Left lobe of liver (tissue), 2 donors: ENCODE data around the gene TYK2. TPM values are rescaled to one million over a fixed set of nuclear protein-coding genes. Genes with fewer than 3 reads are reported as not detected.
"Not testable (repeated sequence)": the region's sequence is repeated elsewhere in the genome, so short reads cannot be mapped to it uniquely, and the experiment has no call there.

Experiments
- ATAC-seq: fragments of 200-7000 bp; cut with Tn5 transposase; one replicate; pipeline ENCODE4 v1.9.1; 2020; ENCODE audit warnings: mild to moderate bottlenecking, moderate library complexity
- DNase-seq: peaks from one replicate; pipeline ENCODE4 v3.0.0-alpha.2; 2020; ENCODE audit warnings: low spot score
- total RNA-seq: library from RNA; stranded (reverse); gene quantifications from one replicate; pipeline ENCODE4 v1.2.1, GENCODE V29; 2021
- donor health status: DM: no; HTN: no; CAD: no; lungs with moderate emphysema.
- donor health status: DM: no; HTN: yes; CAD: no.

Gene TYK2
- 78.8 TPM for total RNA-seq

- DNase-seq (peak; percentile 97), ATAC-seq (peak; percentile 97)
These were observed at the start of gene TYK2 for GRCh38 chr19:10380313-10381102. TYK2 (minus strand) TSS chr19:10380572; CDS start chr19:10378406, 2,166 bp downstream.

- DNase-seq = no peak
These were observed 48.6 kb upstream of the TYK2 start for GRCh38 chr19:10428996-10429381.

GRCh38 chr19:10427169-10427568, 46.8 kb upstream of the TYK2 start:
- DNase-seq = no peak
- no peak for ATAC-seq

More at GRCh38 chr19:10428996-10429381, 48.6 kb upstream of the TYK2 start:
- no peak for ATAC-seq

GRCh38 chr19:10424011-10424637, 43.8 kb upstream of the TYK2 start:
- ATAC-seq (peak; percentile 96), DNase-seq (peak; percentile 81)

- DNase-seq (no peak), ATAC-seq (no peak)
These were observed 42.5 kb upstream of the TYK2 start for GRCh38 chr19:10422846-10423245.

GRCh38 chr19:10422046-10422461, 41.7 kb upstream of the TYK2 start:
- DNase-seq (no peak), ATAC-seq (no peak)

- ATAC-seq (no peak), DNase-seq (no peak)
These were observed 41.1 kb upstream of the TYK2 start for GRCh38 chr19:10421240-10422045.

GRCh38 chr19:10420444-10421239, 40.3 kb upstream of the TYK2 start, which contains the start of gene PDE4A:
PDE4A (plus strand) TSS chr19:10420538; CDS start chr19:10420765, 227 bp downstream.
- DNase-seq (no peak), ATAC-seq (no peak)

- DNase-seq = no peak
- no peak for ATAC-seq
These were observed 39.5 kb upstream of the TYK2 start for GRCh38 chr19:10419646-10420443.

GRCh38 chr19:10419200-10419645, 38.9 kb upstream of the TYK2 start:
- ATAC-seq = no peak
- DNase-seq = no peak

GRCh38 chr19:10418485-10419199, 38.3 kb upstream of the TYK2 start:
- DNase-seq = no peak
- ATAC-seq = no peak

- ATAC-seq (no peak), DNase-seq (no peak)
These were observed 37.8 kb upstream of the TYK2 start for GRCh38 chr19:10418235-10418484.

GRCh38 chr19:10417541-10418234, 37.3 kb upstream of the TYK2 start:
- ATAC-seq (no peak), DNase-seq (no peak)

- DNase-seq (peak; percentile 92), ATAC-seq (peak; percentile 88)
These were observed 36.2 kb upstream of the TYK2 start for GRCh38 chr19:10416380-10417257.

GRCh38 chr19:10416083-10416379, 35.7 kb upstream of the TYK2 start:
- DNase-seq = no peak
- ATAC-seq = peak; percentile 36

- no peak for ATAC-seq
These were observed 32.0 kb upstream of the TYK2 start for GRCh38 chr19:10412257-10412977.

GRCh38 chr19:10411224-10411623, 30.9 kb upstream of the TYK2 start:
- ATAC-seq, DNase-seq: not testable (repeated sequence)

More at GRCh38 chr19:10412257-10412977, 32.0 kb upstream of the TYK2 start:
- DNase-seq = no peak
